Measurements from ENCODE around the gene FGA. TPM values are rescaled to one million over a fixed set of nuclear protein-coding genes. Genes with fewer than 3 reads are reported as not detected.

Gene FGA
- polyA plus RNA-seq, 2 of the 4 experiments (the other 2 are of a cell fraction) = 10.2 to 130 TPM

GRCh38 chr4:154573190-154573870 is 17.2 kb downstream of the FGA start:
- FAIRE-seq = no peak
- peaks cover 38% of the 10 kb centered on the region for H3K4me1 ChIP-seq
- POLR2A ChIA-PET = no interaction called here
- DNase-seq (ENCODE audit: low read depth in 1 of 2, low spot score in 1 of 2) = no peak
- WGBS (ENCODE audit: missing lambda C conversion rate) = 85% methylated on average over 5 of the region's 5 CpGs
- TF ChIP-seq ESRRA (IDR thresholded peaks at IDR 0.05; ENCODE audit: borderline replicate concordance, low read length) (no peak), JUN (IDR thresholded peaks at IDR 0.05) (no peak), HES2 (IDR thresholded peaks at IDR 0.05) (no peak), CHD2 (IDR thresholded peaks at IDR 0.05; ENCODE audit: low read length, partially characterized antibody) (no peak), HOXB5 (CRISPR knock-in tag; IDR thresholded peaks at IDR 0.05) (no peak), MAZ (IDR thresholded peaks at IDR 0.05; ENCODE audit: borderline replicate concordance, low read depth, low read length) (no peak), MAFK (IDR thresholded peaks at IDR 0.05; ENCODE audit: partially characterized antibody) (no peak), BHLHE40 (IDR thresholded peaks at IDR 0.05; ENCODE audit: low read depth, low read length) (no peak), NFE2L2 (conservative IDR thresholded peaks at IDR 0.05; ENCODE audit: low read length) (no peak), RCOR1 (IDR thresholded peaks at IDR 0.05; ENCODE audit: low read depth, low read length) (no peak), CBX8 (IDR thresholded peaks at IDR 0.05) (no peak), TFCP2L1 (CRISPR knock-in tag; IDR thresholded peaks at IDR 0.05) (no peak)
- H3K4me3 ChIP-seq = no peak overlapping the region
- ATAC-seq = no peak
- CTCF ChIA-PET = no interaction called here
- no peak overlapping the region for H3K4me2 ChIP-seq
- no peaks in the 10 kb centered on the region for H3K9me3 ChIP-seq
- H3K27ac ChIP-seq = no peak overlapping the region

GRCh38 chr4:154569584-154569983 is 21.0 kb downstream of the FGA start:
- ChIA-PET CTCF (interaction anchor here (0.7 to 2.1 kb wide), 3 partner anchors 10 to 49 kb away, joined by 3 to 14 read pairs (median 8); partner anchors contain the start of gene PLRG1), POLR2A (no interaction called here)
- FAIRE-seq = no peak
- peak overlapping the region; percentile 37 to 50; a peak in 3 of 6 replicates for H3K27ac ChIP-seq
- H3K4me1 ChIP-seq = peaks cover 40% of the 10 kb centered on the region
- no peak overlapping the region for H3K4me3 ChIP-seq
- DNase-seq (ENCODE audit: low read depth in 1 of 2, low spot score in 1 of 2) = no peak
- no peaks in the 10 kb centered on the region for H3K9me3 ChIP-seq
- no peak for ATAC-seq
- peak overlapping the region; percentile 63 for H3K4me2 ChIP-seq
- TF ChIP-seq NPAS2 (CRISPR knock-in tag; IDR thresholded peaks at IDR 0.05; ENCODE audit: borderline replicate concordance) (no peak), FOSL2 (IDR thresholded peaks at IDR 0.05) (no peak), FOSL2 (CRISPR knock-in tag; IDR thresholded peaks at IDR 0.05) (no peak)
- 85% methylated on average over 5 of the region's 5 CpGs for WGBS (ENCODE audit: missing lambda C conversion rate)

GRCh38 chr4:154569028-154569427 is 21.5 kb downstream of the FGA start:
- Histone ChIP-seq H3K4me1 (peaks cover 44% of the 10 kb centered on the region), H3K9me3 (no peaks in the 10 kb centered on the region), H3K4me2 (peak overlapping the region; percentile 63), H3K27ac (peak overlapping the region; percentile 37 to 50; a peak in 4 of 6 replicates), H3K4me3 (no peak overlapping the region)
- POLR2A ChIA-PET = no interaction called here
- CTCF ChIA-PET = interaction anchor here (0.7 to 2.1 kb wide), 3 partner anchors 9 to 49 kb away, joined by 3 to 14 read pairs (median 8); partner anchors contain the start of gene PLRG1
- TF ChIP-seq GATA3 (IDR thresholded peaks at IDR 0.05; ENCODE audit: borderline replicate concordance) (peak; percentile 45; the same call in 1 of the 2 replicates), FOSL2 (IDR thresholded peaks at IDR 0.05) (no peak), FOSL2 (CRISPR knock-in tag; IDR thresholded peaks at IDR 0.05) (peak; percentile 36; the same call in 1 of the 2 replicates), RNF2 (IDR thresholded peaks at IDR 0.05; ENCODE audit: borderline replicate concordance, low read depth) (no peak), KDM1A (IDR thresholded peaks at IDR 0.05; ENCODE audit: low read depth) (no peak), NPAS2 (CRISPR knock-in tag; IDR thresholded peaks at IDR 0.05; ENCODE audit: borderline replicate concordance) (no peak), FOXS1 (CRISPR knock-in tag; IDR thresholded peaks at IDR 0.05) (peak; percentile 58; the same call in 1 of the 2 replicates), NFE2L2 (conservative IDR thresholded peaks at IDR 0.05; ENCODE audit: low read length) (no peak), JUNB (IDR thresholded peaks at IDR 0.05) (peak; percentile 27; the same call in 1 of the 2 replicates), EHF (CRISPR knock-in tag; IDR thresholded peaks at IDR 0.05) (no peak), HOXB13 (CRISPR knock-in tag; IDR thresholded peaks at IDR 0.05; ENCODE audit: low read depth) (no peak), HOXB5 (CRISPR knock-in tag; IDR thresholded peaks at IDR 0.05) (no peak), MAX (IDR thresholded peaks at IDR 0.05) (no peak), CEBPB (IDR thresholded peaks at IDR 0.05) (peak; percentile 76 to 82), RAD21 (conservative IDR thresholded peaks at IDR 0.05 in 1 of 2, IDR thresholded peaks at IDR 0.05 in 1 of 2) (no peak)
- TF ChIP-seq, protein P1, sequence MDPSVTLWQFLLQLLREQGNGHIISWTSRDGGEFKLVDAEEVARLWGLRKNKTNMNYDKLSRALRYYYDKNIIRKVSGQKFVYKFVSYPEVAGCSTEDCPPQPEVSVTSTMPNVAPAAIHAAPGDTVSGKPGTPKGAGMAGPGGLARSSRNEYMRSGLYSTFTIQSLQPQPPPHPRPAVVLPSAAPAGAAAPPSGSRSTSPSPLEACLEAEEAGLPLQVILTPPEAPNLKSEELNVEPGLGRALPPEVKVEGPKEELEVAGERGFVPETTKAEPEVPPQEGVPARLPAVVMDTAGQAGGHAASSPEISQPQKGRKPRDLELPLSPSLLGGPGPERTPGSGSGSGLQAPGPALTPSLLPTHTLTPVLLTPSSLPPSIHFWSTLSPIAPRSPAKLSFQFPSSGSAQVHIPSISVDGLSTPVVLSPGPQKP (IDR thresholded peaks at IDR 0.05; ENCODE audit: low read depth, low read length) = no peak
- TF ChIP-seq, protein P2, sequence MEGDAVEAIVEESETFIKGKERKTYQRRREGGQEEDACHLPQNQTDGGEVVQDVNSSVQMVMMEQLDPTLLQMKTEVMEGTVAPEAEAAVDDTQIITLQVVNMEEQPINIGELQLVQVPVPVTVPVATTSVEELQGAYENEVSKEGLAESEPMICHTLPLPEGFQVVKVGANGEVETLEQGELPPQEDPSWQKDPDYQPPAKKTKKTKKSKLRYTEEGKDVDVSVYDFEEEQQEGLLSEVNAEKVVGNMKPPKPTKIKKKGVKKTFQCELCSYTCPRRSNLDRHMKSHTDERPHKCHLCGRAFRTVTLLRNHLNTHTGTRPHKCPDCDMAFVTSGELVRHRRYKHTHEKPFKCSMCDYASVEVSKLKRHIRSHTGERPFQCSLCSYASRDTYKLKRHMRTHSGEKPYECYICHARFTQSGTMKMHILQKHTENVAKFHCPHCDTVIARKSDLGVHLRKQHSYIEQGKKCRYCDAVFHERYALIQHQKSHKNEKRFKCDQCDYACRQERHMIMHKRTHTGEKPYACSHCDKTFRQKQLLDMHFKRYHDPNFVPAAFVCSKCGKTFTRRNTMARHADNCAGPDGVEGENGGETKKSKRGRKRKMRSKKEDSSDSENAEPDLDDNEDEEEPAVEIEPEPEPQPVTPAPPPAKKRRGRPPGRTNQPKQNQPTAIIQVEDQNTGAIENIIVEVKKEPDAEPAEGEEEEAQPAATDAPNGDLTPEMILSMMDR (IDR thresholded peaks at IDR 0.05) = no peak
- 12% methylated on average over 3 of the region's 3 CpGs for WGBS (ENCODE audit: missing lambda C conversion rate)
- ATAC-seq (peak; percentile 35 to 54; a peak in 1 of 6 replicates), FAIRE-seq (no peak), DNase-seq (ENCODE audit: low read depth in 1 of 2, low spot score in 1 of 2) (peak in 1 of 2 experiments; percentile 38)
